Transverse colon (tissue), 4 donors: ENCODE results near the gene C1QTNF12. TPM values are rescaled to one million over a fixed set of nuclear protein-coding genes. Genes with fewer than 3 reads are reported as not detected.

Experiments used
- DNase-seq: peaks from one replicate; pipeline ENCODE4 v3.0.0-alpha.2; 2019
- H3K27ac ChIP-seq, 4 donors: fragments of 200-600 bp; sonication (generic); 2 replicates each; pipeline ENCODE4 v1.5.1; 2016 to 2018; ENCODE audit warnings: inconsistent platforms in 4 of 4
- H3K27me3 ChIP-seq: fragments of 200-600 bp; sonication (generic); 2 replicates; pipeline ENCODE4 v1.5.1; 2017; ENCODE audit warnings: inconsistent platforms
- H3K36me3 ChIP-seq, 4 donors: fragments of 200-600 bp; sonication (generic); 2 replicates each; pipeline ENCODE4 v1.5.1; 2017 to 2019; ENCODE audit warnings: inconsistent platforms in 4 of 4
- H3K4me1 ChIP-seq, 4 donors: fragments of 200-600 bp; sonication (generic); 2 replicates each; pipeline ENCODE4 v1.5.1; 2017 to 2020; ENCODE audit warnings: inconsistent platforms in 4 of 4
- H3K4me3 ChIP-seq, 4 donors: fragments of 200-600 bp; sonication (generic); 1 replicate in 1 of 4; 2 replicates in 3 of 4; pipeline versions ENCODE4 v1.5.1 to v1.6.1; 2017 to 2019; ENCODE audit warnings: inconsistent platforms in 4 of 4
- H3K9me3 ChIP-seq, 2 donors: fragments of 200-600 bp; sonication (generic); 2 replicates each; pipeline ENCODE4 v1.5.1; 2017 to 2019; ENCODE audit warnings: inconsistent platforms in 2 of 2
- EP300 ChIP-seq: sonication (generic); formaldehyde crosslinking; IDR thresholded peaks from one replicate; pipeline ENCODE4 v1.6.1; 2017; ENCODE audit warnings: antibody characterized with exemption, low read depth
- POLR2A ChIP-seq: fragments of 450-650 bp; IDR thresholded peaks from one replicate; pipeline ENCODE4 v1.6.1; 2016; ENCODE audit warnings: antibody characterized with exemption, mild to moderate bottlenecking, moderate library complexity
- POLR2AphosphoS5 ChIP-seq, 3 donors: sonication (generic); formaldehyde crosslinking; IDR thresholded peaks; one replicate each; pipeline ENCODE4 v1.6.1; 2016; ENCODE audit warnings: antibody characterized with exemption in 3 of 3
- WGBS, 2 donors: methylation state at CpG; one replicate each; pipeline ENCODE4 v1.1.5; 2018; ENCODE audit warnings: low coverage in 1 of 2; 5-methylcytosine and 5-hydroxymethylcytosine counted together
- in situ Hi-C, 4 donors: fragments of 200-750 bp; cut with MboI; loops; one replicate each; pipeline versions ENCODE4 v1.15.0 to v1.15.1; 2017; ENCODE audit warnings: low sequenced_read_pairs in 3 of 4, low pct_ligation_motif_present in 1 of 4, low pct_unique_long_range_greater_than_20kb in 1 of 4
- intact Hi-C: fragments of 100-400 bp; cut with DNase I; formaldehyde crosslinking; loops from one replicate; pipeline ENCODE4 v1.15.1; 2023; ENCODE audit warnings: low total_unique reads
- total RNA-seq, 4 donors: library from RNA; depleted of rRNA; stranded (reverse); fragments of >200 nt; gene quantifications; one replicate each; pipeline ENCODE4 v1.1.0, GENCODE V29; 2016
- TF ChIP-seq, protein P1 (sequence below), 5 experiments: fragments of 200-600 bp in 3 of 5; fragments of 450-650 bp in 2 of 5; sonication (generic) in 3 of 5; IDR thresholded peaks; 1 replicate in 2 of 5; 2 replicates in 3 of 5; pipeline ENCODE4 v1.5.1; 2016 to 2017; ENCODE audit warnings: antibody characterized with exemption in 5 of 5, inconsistent platforms in 3 of 5, mild to moderate bottlenecking in 2 of 5, moderate library complexity in 1 of 5

C1QTNF12 gene
- total RNA-seq, 4 donors from 2014 or later: 11.9 to 52.8 (median 15.7) TPM; not detected in 1

GRCh38 chr1:1220197-1220596 lies 26.3 kb downstream of the C1QTNF12 start:
- no peaks in the 10 kb centered on the region for H3K9me3 ChIP-seq
- WGBS, 2 donors: 91 to 100% methylated on average over 1 to 23 of the region's 24 CpGs
- no peak for TF ChIP-seq EP300
- no peak for TF ChIP-seq POLR2AphosphoS5 (IDR thresholded peaks at IDR 0.05)
- TF ChIP-seq, protein P1, sequence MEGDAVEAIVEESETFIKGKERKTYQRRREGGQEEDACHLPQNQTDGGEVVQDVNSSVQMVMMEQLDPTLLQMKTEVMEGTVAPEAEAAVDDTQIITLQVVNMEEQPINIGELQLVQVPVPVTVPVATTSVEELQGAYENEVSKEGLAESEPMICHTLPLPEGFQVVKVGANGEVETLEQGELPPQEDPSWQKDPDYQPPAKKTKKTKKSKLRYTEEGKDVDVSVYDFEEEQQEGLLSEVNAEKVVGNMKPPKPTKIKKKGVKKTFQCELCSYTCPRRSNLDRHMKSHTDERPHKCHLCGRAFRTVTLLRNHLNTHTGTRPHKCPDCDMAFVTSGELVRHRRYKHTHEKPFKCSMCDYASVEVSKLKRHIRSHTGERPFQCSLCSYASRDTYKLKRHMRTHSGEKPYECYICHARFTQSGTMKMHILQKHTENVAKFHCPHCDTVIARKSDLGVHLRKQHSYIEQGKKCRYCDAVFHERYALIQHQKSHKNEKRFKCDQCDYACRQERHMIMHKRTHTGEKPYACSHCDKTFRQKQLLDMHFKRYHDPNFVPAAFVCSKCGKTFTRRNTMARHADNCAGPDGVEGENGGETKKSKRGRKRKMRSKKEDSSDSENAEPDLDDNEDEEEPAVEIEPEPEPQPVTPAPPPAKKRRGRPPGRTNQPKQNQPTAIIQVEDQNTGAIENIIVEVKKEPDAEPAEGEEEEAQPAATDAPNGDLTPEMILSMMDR (IDR thresholded peaks at IDR 0.05): no peak
- TF ChIP-seq POLR2A: no peak
- in situ Hi-C loops: no loop called here
- H3K27me3 ChIP-seq: no peaks in the 10 kb centered on the region
- DNase-seq: no peak
- peaks cover 0 to 6% (median under 1%) of the 10 kb centered on the region in 4 donors for H3K4me1 ChIP-seq
- intact Hi-C loops: loop anchor here (10.0 kb wide), 1 partner anchor 65 kb away; no protein-coding TSS in a partner anchor
- no peak overlapping the region for H3K27ac ChIP-seq
- H3K4me3 ChIP-seq: no peak overlapping the region
- peaks cover 0 to 50% (median 13%) of the 10 kb centered on the region in 4 donors for H3K36me3 ChIP-seq

- WGBS, 2 donors: 89% methylated on average over 20 of the region's 20 CpGs; no CpG with 5 or more reads in 1 of the 2 donors
- intact Hi-C loops: no loop called here
- peaks cover 0 to 7% (median 4%) of the 10 kb centered on the region in 4 donors for H3K4me1 ChIP-seq
- DNase-seq: no peak
- TF ChIP-seq POLR2AphosphoS5 (IDR thresholded peaks at IDR 0.05) (no peak), POLR2A (no peak), EP300 (no peak)
- TF ChIP-seq, protein P1 (IDR thresholded peaks at IDR 0.05): no peak
- no peaks in the 10 kb centered on the region for H3K27me3 ChIP-seq
- H3K27ac ChIP-seq: no peak overlapping the region
- H3K36me3 ChIP-seq: peaks cover 0 to 50% (median 13%) of the 10 kb centered on the region in 4 donors
- no peak overlapping the region for H3K4me3 ChIP-seq
- H3K9me3 ChIP-seq: no peaks in the 10 kb centered on the region
- in situ Hi-C loops: no loop called here
Observed at GRCh38 chr1:1219341-1219740, 27.2 kb downstream of the C1QTNF12 start.

- Histone ChIP-seq H3K27ac (no peak overlapping the region), H3K9me3 (no peaks in the 10 kb centered on the region), H3K36me3 (peaks cover 0 to 50% (median 13%) of the 10 kb centered on the region in 4 donors), H3K27me3 (no peaks in the 10 kb centered on the region), H3K4me3 (no peak overlapping the region), H3K4me1 (peaks cover 0 to 14% (median 7%) of the 10 kb centered on the region in 4 donors)
- in situ Hi-C loops: no loop called here
- intact Hi-C loops: no loop called here
- TF ChIP-seq, protein P1 (IDR thresholded peaks at IDR 0.05): no peak
- TF ChIP-seq POLR2AphosphoS5 (IDR thresholded peaks at IDR 0.05): no peak
- no peak for TF ChIP-seq POLR2A
- TF ChIP-seq EP300: no peak
- no peak for DNase-seq
- WGBS, 2 donors: 94 to 95% methylated on average over 4 to 35 of the region's 36 CpGs
Observed at GRCh38 chr1:1218524-1219200, 27.9 kb downstream of the C1QTNF12 start.

- Histone ChIP-seq H3K4me3 (no peak overlapping the region), H3K36me3 (peaks cover 0 to 43% (median 13%) of the 10 kb centered on the region in 4 donors), H3K27ac (no peak overlapping the region), H3K4me1 (peaks cover 0 to 21% (median 8%) of the 10 kb centered on the region in 4 donors), H3K9me3 (no peaks in the 10 kb centered on the region), H3K27me3 (peaks cover 4% of the 10 kb centered on the region)
- TF ChIP-seq POLR2AphosphoS5 (IDR thresholded peaks at IDR 0.05) (no peak), POLR2A (no peak)
- TF ChIP-seq, protein P1 (IDR thresholded peaks at IDR 0.05): no peak
- DNase-seq: no peak
- WGBS, 2 donors: 85 to 88% methylated on average over 13 to 52 of the region's 52 CpGs
- in situ Hi-C loops (no loop called here), intact Hi-C loops (no loop called here)
Observed at GRCh38 chr1:1217621-1218523, 28.6 kb downstream of the C1QTNF12 start.
